Tibial nerve (tissue), 3 donors: ENCODE data around the gene TRPC1.

Source experiments
- CTCF ChIP-seq, 5 experiments: fragments of 200-600 bp in 3 of 5; fragments of 450-650 bp in 2 of 5; sonication (generic) in 3 of 5; IDR thresholded peaks; one replicate each; pipeline ENCODE4 v1.5.1; 2016 to 2019; ENCODE audit warnings: antibody characterized with exemption in 5 of 5, mild to moderate bottlenecking in 3 of 5, moderate library complexity in 2 of 5
- POLR2A ChIP-seq, 2 donors: fragments of 450-650 bp; IDR thresholded peaks; one replicate each; pipeline ENCODE4 v1.6.1; 2017; ENCODE audit warnings: antibody characterized with exemption in 2 of 2, mild to moderate bottlenecking in 2 of 2, moderate library complexity in 2 of 2

GRCh38 chr3:142676151-142676550 lies 47.7 kb upstream of the TRPC1 start:
- TF ChIP-seq CTCF (IDR thresholded peaks at IDR 0.05) (no peak), POLR2A (IDR thresholded peaks at IDR 0.05) (no peak)
